ENCODE measurements around the gene WNT7A.
A peak's percentile ranks its signal among the peaks of the same experiment; 100 is the strongest.

Gene WNT7A

GRCh38 chr3:13884851-13885703, 5.2 kb upstream of the WNT7A start:
- peak; percentile 60 for DNase-seq

- DNase-seq = no peak
Measured at GRCh38 chr3:13883681-13884080, 3.8 kb upstream of the WNT7A start.

- DNase-seq = no peak
Measured at GRCh38 chr3:13882876-13883275, 3.0 kb upstream of the WNT7A start.

DNA sequence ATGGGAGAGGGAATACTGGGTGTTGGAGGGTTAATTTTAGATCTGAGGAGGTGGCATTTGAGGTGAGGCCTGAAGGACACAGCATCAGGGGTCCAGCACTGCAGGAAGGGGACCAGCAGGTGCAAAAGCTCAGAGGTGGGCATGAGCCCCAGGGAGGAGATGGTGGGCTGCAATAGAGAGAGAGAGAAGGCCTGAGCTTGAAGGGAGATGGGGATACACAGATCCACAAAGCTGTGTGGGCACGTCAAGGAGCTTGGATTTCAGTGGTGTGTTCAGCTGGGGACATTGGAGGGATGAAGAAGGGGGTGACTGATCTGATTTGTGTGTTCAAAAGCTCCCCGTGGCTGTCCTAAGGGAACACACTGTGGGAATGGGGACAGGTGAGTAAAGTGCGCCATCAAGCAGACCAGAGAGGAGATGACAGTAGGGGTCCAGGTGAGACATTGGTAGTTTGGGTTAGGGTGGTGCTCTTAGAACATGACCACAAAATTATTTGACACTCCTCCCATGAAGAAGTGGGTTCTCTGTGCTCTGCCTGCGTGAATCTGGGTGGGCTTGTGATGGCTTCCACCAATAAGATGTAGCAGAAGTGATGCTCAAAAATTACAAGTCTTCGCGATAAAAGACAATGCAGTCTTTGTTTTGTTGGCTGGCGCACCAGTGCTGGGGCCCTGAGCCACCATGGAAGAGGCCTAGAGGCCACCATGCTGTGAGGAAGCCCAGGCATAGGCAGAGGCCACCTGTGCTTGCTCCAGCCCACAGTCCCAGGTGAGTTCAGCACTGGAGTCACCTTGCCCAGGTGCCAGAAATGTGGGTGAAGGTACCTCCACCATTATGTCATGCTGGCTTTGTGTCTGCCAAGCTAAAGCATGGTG, 1.9 kb upstream of the WNT7A start:
- DNase-seq = no peak

- DNase-seq = no peak
Measured at GRCh38 chr3:13880811-13881156, 913 bp upstream of the WNT7A start.

DNA sequence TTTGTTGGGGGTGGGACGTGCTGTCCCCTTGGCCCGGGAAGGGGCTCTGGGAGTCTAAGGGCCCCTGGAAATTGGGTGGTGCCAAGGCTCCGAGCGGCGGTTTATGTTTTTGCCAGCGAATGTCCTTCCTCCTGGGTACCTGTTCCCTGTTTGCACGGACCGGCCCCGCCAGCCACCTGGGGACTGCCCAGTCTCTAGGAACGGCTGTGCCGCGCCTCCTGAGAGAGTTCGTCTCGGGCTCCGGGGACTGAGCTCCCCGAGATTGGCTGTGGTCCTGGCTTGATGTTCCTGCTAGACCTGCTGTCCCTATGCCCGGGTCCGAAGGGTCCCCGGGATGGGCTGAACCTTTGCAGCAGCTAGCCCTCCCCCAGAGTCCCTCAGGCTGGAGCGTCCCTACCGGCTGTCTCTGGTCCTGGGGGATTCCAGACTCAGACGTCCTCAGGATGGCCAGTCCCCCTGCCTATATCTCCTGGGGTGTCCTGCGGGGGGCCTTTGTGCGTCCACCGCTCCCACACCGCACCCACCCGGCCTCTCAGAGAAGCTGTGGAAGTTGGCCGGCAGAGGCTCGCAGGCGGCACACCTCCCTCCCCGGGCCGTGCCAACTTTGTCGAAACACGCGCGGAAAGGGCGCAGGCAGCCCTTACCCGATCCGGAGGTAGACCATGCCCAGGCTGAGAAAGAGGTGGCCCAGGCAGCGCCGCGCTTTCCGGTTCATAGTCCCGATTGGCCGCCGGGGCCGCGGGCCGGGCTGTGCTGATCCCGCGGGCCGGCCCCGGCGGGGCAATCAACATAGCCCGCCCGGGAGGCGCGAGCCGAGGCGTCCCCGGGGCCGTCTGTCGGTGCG, 547 bp downstream of the WNT7A start:
- DNase-seq = no peak

- DNase-seq = peak; percentile 2
Measured at GRCh38 chr3:13878281-13879101, 1.4 kb downstream of the WNT7A start.

DNA sequence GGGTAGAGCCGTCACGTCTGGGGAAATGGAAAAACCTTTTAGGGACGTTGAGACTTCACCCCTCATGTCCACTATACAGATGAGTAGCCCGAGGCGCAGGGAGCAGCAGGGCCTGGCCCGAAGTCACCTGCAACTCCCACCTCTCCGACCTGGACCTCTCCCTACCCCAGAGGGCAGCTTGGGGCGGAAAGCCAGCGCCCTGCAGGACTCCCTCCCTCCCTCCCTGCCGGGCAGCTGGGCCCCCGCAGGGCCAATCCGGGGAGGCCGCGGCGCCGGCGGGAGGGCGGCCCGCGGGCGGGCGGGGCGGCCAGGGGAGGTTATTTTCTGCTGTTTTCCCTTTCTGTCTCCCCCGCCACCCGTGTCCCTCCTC, 2.0 kb downstream of the WNT7A start:
- no peak for DNase-seq

DNA sequence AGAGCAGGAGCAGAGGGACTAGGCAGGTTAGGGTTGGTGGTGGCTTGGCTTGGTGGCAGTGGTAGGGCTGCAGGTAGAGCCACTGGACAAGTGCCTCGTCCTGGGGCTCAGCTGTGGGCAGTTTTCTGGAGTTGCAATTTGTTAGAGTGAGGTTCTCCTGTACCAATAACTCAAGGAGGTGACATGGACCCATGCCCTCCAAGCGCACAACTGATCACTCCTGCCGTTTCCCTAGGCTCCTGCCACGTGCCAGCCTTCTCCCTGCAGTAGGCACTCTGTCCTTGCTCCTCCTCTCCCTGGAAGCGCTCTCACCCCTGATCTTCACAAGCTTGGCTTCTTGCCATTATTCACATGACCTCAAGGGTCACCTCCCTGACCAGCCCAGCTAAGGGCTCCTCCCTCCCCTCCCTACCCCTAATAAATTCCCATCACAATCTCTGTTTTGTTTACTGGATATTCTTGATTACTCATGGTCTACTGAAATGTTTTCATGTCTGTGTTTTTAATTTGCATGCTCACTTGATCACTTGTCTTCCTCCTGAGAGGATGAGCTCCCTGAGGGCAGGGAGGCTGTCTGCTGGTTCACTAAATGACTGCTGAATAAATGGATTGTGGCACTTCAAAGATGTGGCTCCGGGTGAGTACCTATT, 3.3 kb downstream of the WNT7A start:
- DNase-seq = no peak

DNA sequence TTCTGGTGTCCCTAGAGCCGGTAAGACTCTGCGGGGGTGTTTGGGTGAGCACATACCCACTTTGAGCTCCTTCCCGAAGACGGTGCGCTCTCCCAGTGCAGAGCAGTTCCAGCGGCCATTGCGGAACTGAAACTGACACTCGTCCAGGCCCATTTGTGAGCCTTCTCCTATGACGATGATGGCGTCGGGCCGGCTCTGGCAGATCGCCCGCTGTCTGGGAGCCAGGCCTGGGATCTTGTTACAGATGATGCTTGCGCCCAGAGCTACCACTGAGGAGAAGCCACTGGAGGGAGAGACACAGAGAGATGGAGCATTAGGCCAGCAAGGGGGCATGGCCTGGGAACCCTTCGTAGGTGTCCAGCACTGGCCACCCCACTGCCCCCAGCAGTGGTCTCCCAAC, 5.0 kb downstream of the WNT7A start:
- no peak for DNase-seq

DNA sequence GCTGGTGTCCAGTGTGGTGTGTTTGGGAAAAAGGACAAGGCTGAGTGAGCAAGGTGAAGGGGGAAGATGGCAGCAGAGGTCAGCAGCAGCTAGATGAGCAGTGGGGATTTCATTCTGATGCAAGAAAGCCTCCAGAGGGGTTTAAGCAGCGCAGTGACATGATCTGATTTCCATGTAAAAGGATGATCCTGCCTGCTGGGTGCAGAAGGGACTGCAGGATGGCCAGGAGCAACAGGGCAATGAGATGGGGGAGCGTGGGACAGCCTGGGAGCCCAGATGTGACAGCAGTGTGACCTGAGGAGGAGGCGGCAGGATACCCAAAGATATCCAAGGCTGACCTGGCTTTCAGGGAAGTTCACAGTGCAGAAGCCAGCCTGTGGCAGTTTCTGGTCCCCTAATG, 6.1 kb downstream of the WNT7A start:
- no peak for DNase-seq

DNA sequence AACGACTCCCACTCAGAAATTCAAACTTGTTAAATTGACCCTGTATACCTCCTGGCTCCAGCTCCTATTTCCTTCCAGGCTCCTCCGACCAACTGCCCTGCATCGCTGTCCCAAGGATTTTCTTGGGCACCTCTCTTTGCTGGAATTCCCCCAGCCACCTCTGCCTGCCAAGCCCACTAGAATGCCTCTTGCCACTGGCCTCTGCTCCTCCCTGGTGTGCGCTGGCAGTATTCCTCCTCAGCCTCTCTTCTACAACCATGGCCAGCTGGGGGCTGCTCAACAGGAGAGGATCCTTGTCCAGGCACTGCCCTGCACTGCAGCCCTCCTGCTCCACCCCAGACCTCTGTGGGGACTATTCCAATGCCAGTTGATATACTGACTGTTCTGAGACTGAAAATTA, 7.4 kb downstream of the WNT7A start:
- no peak for DNase-seq

- no peak for DNase-seq
Measured at GRCh38 chr3:13871791-13872190, 8.1 kb downstream of the WNT7A start.

GRCh38 chr3:13870902-13871301, 9.0 kb downstream of the WNT7A start:
- DNase-seq = no peak

GRCh38 chr3:13869761-13870343, 10.0 kb downstream of the WNT7A start:
- no peak for DNase-seq

- no peak for DNase-seq
Measured at GRCh38 chr3:13868844-13869724, 10.8 kb downstream of the WNT7A start.

- no peak for DNase-seq
Measured at GRCh38 chr3:13867732-13868131, 12.1 kb downstream of the WNT7A start.

DNA sequence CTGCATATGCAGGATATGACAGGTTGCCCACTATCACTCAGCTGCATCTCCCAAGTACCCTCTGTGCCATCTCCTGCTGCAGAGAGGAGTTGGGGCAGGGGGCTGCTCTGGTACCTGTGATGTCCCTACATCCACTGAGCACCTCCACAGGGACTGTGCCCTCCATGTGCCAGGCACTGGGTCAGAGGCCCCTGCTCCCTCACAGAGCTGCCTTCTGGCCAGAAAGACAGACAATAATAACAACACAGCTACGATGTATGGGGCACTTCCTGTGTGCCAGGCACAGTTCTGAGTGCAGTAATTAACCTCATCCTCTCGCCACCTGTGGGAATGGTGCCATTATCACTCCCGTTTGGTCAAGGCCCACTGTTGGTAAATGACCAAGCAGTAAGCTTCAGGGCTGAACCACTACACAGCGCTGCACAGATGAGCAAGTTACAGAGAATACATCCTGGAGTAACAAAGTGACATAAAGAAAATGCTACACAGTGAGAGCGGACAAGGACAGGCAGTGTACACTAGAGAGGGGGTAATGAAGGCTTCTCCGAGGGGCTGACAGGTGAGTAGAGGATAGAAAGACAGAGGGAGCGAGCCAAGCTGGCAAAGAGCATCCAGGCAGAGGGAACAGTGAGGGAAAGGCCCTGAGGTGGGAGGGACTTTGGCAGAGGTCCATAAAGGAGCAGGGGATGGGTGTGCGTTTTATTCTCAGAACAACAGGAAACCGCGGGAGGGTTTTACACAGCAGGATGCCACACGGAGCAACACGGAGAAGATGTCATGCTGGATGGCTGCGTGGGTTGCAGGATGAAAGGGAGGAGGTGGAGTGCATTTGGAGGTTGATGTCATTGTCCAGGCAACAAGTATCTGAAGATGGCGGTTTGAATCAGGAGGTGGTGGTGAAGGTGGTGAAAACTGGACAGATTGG, 13.6 kb downstream of the WNT7A start:
- DNase-seq = peak; percentile 18

DNA sequence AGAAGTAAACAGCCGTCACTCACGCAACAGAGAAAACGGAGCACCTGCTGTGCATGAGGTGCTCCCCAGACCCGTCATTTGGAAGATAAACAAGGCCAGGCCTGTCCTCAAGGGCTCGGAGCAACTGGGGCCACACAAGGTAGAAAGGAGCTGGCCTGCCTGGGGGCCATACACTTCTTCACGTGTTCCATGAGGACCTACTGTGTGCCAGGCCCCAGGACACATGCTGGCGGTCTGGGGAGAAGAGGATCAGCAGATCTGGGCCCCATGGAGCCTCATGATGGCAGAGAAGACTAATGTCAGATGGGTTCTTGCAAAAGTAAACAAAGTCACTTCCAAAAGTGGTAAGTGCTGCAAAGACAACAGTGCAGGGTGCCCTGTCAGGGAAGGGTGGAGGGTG, 14.3 kb downstream of the WNT7A start:
- no peak for DNase-seq

All from NCI-H69 (cell line).